Kidney (tissue), 14 donors: ENCODE results near the gene PRRG2. TPM values are rescaled to one million over a fixed set of nuclear protein-coding genes. Genes with fewer than 3 reads are reported as not detected.
A peak's percentile ranks its signal among the peaks of the same experiment; 100 is the strongest.

ENCODE experiments used
- DNase-seq, 5 donors: peaks; one replicate each; pipeline ENCODE4 v3.0.0-alpha.2; 2013 to 2020
- FAIRE-seq: peaks from 2 replicates; lab custom pipeline; 2012; peaks lifted over from hg19 to GRCh38; lab: Jason Lieb, UNC
- H3K27ac ChIP-seq, 2 donors: one replicate each; pipeline ENCODE4 v1.7.0; 2013; ENCODE audit warnings: low read depth in 2 of 2, low read length in 2 of 2, inconsistent platforms in 1 of 2
- H3K27me3 ChIP-seq: one replicate; pipeline ENCODE4 v1.7.1; 2013; ENCODE audit warnings: low read length, inconsistent platforms; ENCODE audit not compliant: control insufficient read depth, insufficient read depth
- H3K36me3 ChIP-seq, 3 donors: one replicate each; pipeline versions ENCODE4 v1.7.0 to v1.7.1; 2013; ENCODE audit warnings: low read length in 3 of 3, control low read depth in 1 of 3, inconsistent platforms in 1 of 3; ENCODE audit not compliant: insufficient read depth in 3 of 3, control insufficient read depth in 2 of 3
- H3K4me1 ChIP-seq, 3 donors: one replicate each; pipeline versions ENCODE4 v1.7.0 to v1.7.1; 2013; ENCODE audit warnings: low read length in 3 of 3, inconsistent platforms in 1 of 3, low read depth in 1 of 3; ENCODE audit not compliant: control insufficient read depth in 2 of 3, insufficient read depth in 2 of 3
- H3K4me3 ChIP-seq, 3 donors: one replicate each; pipeline versions ENCODE4 v1.7.0 to v1.8.1; 2013; ENCODE audit warnings: low read length in 3 of 3, control low read depth in 1 of 3, inconsistent platforms in 1 of 3
- H3K9ac ChIP-seq, 3 donors: one replicate each; pipeline versions ENCODE4 v1.7.0 to v1.7.1; 2013; ENCODE audit warnings: low read length in 3 of 3, control low read depth in 1 of 3, inconsistent platforms in 1 of 3
- H3K9me3 ChIP-seq, 3 donors: one replicate each; pipeline versions ENCODE4 v1.7.0 to v1.7.1; 2013; ENCODE audit warnings: low read length in 3 of 3, control low read depth in 1 of 3, inconsistent platforms in 1 of 3; ENCODE audit not compliant: control insufficient read depth in 2 of 3, insufficient read depth in 1 of 3
- intact Hi-C: fragments of 100-400 bp; cut with DNase I; formaldehyde crosslinking; loops from one replicate; pipeline ENCODE4 v1.11.1; 2022
- polyA plus RNA-seq: library from polyadenylated mRNA; stranded (reverse); fragments of 350-450 nt; fragmentation: Illumina TruSeq; extraction: RNeasy Lipid Tissue Mini Kit (QIAGEN cat#74804); gene quantifications from one replicate; pipeline ENCODE4 v1.2.3, GENCODE V29; 2014; ENCODE audit warnings: low read depth, low replicate concordance; ENCODE audit not compliant: insufficient read depth
- total RNA-seq: library from RNA; stranded (reverse); fragmentation: NEBNext Ultra II Directional; extraction: Animal tissue kit (Norgen Biotek cat#: 25700); gene quantifications from one replicate; pipeline ENCODE4 v1.2.1, GENCODE V29; 2021
- TF ChIP-seq, protein P1 (sequence below): IDR thresholded peaks from 3 replicates; pipeline ENCODE4 v1.5.1; 2012; ENCODE audit warnings: mild to moderate bottlenecking, moderate library complexity, borderline replicate concordance; ENCODE audit not compliant: insufficient read depth; ENCODE audit errors: extremely low read depth
- donor health status: control.
- donor health status: control.
- donor health status: control.
- donor health status: control.
- donor health status: control.
- donor health status: DM: yes; HTN: yes; CAD: no.
- donor health status: Normal renal cell carcinoma (clear cell type).

Gene PRRG2
- total and polyA plus RNA-seq, 2 donors from 2014 or later, result 14.9 to 17.6 TPM

DNA sequence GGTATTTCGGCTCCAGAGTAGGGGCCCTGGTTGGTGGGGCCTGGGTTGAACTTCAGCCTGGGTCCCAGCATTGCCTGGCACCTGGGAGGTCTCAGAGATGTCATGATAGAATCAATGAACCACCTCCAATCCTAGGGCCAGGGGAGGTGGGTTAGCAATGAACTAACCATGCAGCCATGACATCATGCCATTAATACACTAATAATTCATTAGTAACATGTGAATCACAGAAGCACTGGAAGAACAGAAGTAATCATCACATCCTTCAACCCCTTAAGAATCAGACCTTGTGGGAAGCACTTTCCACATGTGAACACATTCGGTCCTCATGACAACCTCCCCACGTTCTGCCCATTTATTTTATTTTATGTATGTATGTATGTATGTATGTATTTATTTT lies 7.7 kb upstream of the PRRG2 start:
- peaks cover 0 to 11% (median 3%) of the 10 kb centered on the region in 3 donors for H3K36me3 ChIP-seq
- TF ChIP-seq, protein P1, sequence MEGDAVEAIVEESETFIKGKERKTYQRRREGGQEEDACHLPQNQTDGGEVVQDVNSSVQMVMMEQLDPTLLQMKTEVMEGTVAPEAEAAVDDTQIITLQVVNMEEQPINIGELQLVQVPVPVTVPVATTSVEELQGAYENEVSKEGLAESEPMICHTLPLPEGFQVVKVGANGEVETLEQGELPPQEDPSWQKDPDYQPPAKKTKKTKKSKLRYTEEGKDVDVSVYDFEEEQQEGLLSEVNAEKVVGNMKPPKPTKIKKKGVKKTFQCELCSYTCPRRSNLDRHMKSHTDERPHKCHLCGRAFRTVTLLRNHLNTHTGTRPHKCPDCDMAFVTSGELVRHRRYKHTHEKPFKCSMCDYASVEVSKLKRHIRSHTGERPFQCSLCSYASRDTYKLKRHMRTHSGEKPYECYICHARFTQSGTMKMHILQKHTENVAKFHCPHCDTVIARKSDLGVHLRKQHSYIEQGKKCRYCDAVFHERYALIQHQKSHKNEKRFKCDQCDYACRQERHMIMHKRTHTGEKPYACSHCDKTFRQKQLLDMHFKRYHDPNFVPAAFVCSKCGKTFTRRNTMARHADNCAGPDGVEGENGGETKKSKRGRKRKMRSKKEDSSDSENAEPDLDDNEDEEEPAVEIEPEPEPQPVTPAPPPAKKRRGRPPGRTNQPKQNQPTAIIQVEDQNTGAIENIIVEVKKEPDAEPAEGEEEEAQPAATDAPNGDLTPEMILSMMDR, result no peak
- FAIRE-seq (no peak), DNase-seq (no peak)
- H3K9me3 ChIP-seq, result no peaks in the 10 kb centered on the region
- no peak overlapping the region for H3K9ac ChIP-seq
- no peak overlapping the region for H3K27ac ChIP-seq
- H3K4me1 ChIP-seq, result peaks cover 0 to 6% (median 4%) of the 10 kb centered on the region in 3 donors
- no peaks in the 10 kb centered on the region for H3K27me3 ChIP-seq
- H3K4me3 ChIP-seq, result no peak overlapping the region
- intact Hi-C loops, result no loop called here

GRCh38 chr19:49574206-49574755 lies 6.8 kb upstream of the PRRG2 start:
- Histone ChIP-seq H3K27ac (no peak overlapping the region), H3K9me3 (no peaks in the 10 kb centered on the region), H3K4me1 (peaks cover 0 to 9% (median 7%) of the 10 kb centered on the region in 3 donors), H3K27me3 (no peaks in the 10 kb centered on the region), H3K4me3 (no peak overlapping the region), H3K36me3 (peaks cover 0 to 11% (median 3%) of the 10 kb centered on the region in 3 donors), H3K9ac (no peak overlapping the region)
- no peak for DNase-seq
- intact Hi-C loops, result no loop called here
- TF ChIP-seq, protein P1, result no peak
- FAIRE-seq, result no peak

DNA sequence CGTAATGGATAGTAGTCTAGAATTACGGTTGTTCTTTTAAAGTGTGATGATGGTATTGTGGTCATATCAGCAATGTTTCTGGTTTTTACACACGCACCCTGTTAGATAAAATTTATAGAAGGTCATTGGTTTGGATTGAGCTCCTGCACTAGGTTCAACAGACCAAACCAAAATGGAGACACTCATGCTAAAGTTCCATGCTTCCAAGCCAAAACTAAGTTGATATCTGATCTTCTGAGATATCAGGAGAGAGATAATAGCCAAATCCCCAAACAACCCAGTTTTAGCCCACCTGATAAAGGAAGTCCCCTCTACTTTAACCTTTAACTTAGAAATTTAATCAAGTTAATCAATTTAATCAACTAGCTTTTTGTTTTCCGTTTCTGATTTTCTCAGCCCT lies 1.9 kb upstream of the PRRG2 start:
- Histone ChIP-seq H3K4me1 (peaks cover 0 to 5% (median 4%) of the 10 kb centered on the region in 3 donors), H3K27me3 (no peaks in the 10 kb centered on the region), H3K9ac (peak overlapping the region in 1 of 3 donors; percentile 35), H3K36me3 (peaks cover 0 to 9% (median 3%) of the 10 kb centered on the region in 3 donors), H3K4me3 (peak overlapping the region in 1 of 3 donors; percentile 97), H3K27ac (no peak overlapping the region), H3K9me3 (no peaks in the 10 kb centered on the region)
- DNase-seq (no peak), FAIRE-seq (no peak)
- intact Hi-C loops, result no loop called here
- TF ChIP-seq, protein P1, result no peak

DNA sequence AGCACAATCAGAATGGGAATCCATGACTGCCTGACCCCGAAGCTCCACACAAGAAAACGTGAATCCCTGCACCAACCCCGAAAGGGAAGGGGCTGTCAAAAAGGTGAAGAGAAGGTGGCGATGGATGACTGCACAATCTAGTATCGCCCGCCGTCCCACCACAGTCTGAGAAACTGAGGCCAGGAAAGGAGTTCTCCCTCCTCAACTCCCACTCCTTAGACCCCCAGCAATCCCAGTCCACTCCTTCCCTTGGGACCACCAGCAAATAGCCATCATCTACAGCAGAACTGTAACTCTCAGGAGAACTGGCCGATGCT lies 1.2 kb upstream of the PRRG2 start:
- intact Hi-C loops, result no loop called here
- no peak for FAIRE-seq

More for the DNA sequence above, 1.2 kb upstream of the PRRG2 start:
- Histone ChIP-seq H3K36me3 (peaks cover 0 to 5% (median 0%) of the 10 kb centered on the region in 3 donors), H3K4me3 (peak overlapping the region; percentile 74 to 97 (median 77)), H3K9me3 (no peaks in the 10 kb centered on the region), H3K27ac (peak overlapping the region in 1 of 2 donors; percentile 60), H3K9ac (peak overlapping the region; percentile 31 to 98 (median 62)), H3K4me1 (peaks cover 0 to 5% (median 4%) of the 10 kb centered on the region in 3 donors), H3K27me3 (no peaks in the 10 kb centered on the region)
- TF ChIP-seq, protein P1, result no peak
- no peak for DNase-seq
